GM23338 (cell line): ENCODE results near the gene FBRSL1. TPM values are rescaled to one million over a fixed set of nuclear protein-coding genes. Genes with fewer than 3 reads are reported as not detected.

Experiments used
- ATAC-seq: fragments of 200-7000 bp; cut with Tn5 transposase; 3 replicates; pipeline ENCODE4 v1.9.1; 2020
- DNase-seq: peaks from one replicate; pipeline ENCODE4 v3.0.0-alpha.2; 2015; ENCODE audit warnings: low spot score
- H2AFZ ChIP-seq: fragments of 200-600 bp; sonication (generic); 2 replicates; pipeline ENCODE4 v1.8.0; 2016; ENCODE audit warnings: antibody characterized with exemption, mild to moderate bottlenecking, moderate library complexity
- H3F3A ChIP-seq: fragments of 200-600 bp; sonication (generic); replicated peaks from 2 replicates; pipeline ENCODE4 v1.8.0; 2017; ENCODE audit warnings: antibody characterized with exemption, mixed run types, low read depth
- H3K27ac ChIP-seq: fragments of 200-600 bp; sonication (generic); 2 replicates; pipeline ENCODE4 v1.6.1; 2016; ENCODE audit warnings: low read depth
- H3K27me3 ChIP-seq: fragments of 200-600 bp; sonication (generic); 2 replicates; pipeline ENCODE4 v1.8.0; 2016; ENCODE audit warnings: mild to moderate bottlenecking, mixed run types, moderate library complexity; ENCODE audit not compliant: insufficient read depth
- H3K36me3 ChIP-seq: fragments of 200-600 bp; sonication (generic); 2 replicates; pipeline ENCODE4 v1.8.0; 2016; ENCODE audit warnings: mild to moderate bottlenecking; ENCODE audit not compliant: insufficient read depth
- H3K4me1 ChIP-seq: fragments of 200-600 bp; sonication (generic); 2 replicates; pipeline ENCODE4 v1.8.0; 2016; ENCODE audit warnings: mild to moderate bottlenecking, moderate library complexity; ENCODE audit not compliant: insufficient read depth
- H3K4me2 ChIP-seq: fragments of 200-600 bp; sonication (generic); 2 replicates; pipeline ENCODE4 v1.7.1; 2017; ENCODE audit warnings: mixed run types
- H3K4me3 ChIP-seq: fragments of 200-600 bp; sonication (generic); 2 replicates; pipeline ENCODE4 v1.6.1; 2016; ENCODE audit warnings: mixed run types
- H3K79me2 ChIP-seq: fragments of 200-600 bp; sonication (generic); replicated peaks from 2 replicates; pipeline ENCODE4 v1.8.0; 2017; ENCODE audit warnings: mild to moderate bottlenecking; ENCODE audit not compliant: insufficient read depth
- H3K9me2 ChIP-seq: fragments of 200-600 bp; sonication (generic); 2 replicates; pipeline ENCODE4 v1.8.0; 2017; ENCODE audit not compliant: insufficient read depth
- H4K20me1 ChIP-seq: fragments of 200-600 bp; sonication (generic); replicated peaks from 2 replicates; pipeline ENCODE4 v1.8.0; 2017; ENCODE audit warnings: mild to moderate bottlenecking; ENCODE audit not compliant: insufficient read depth
- H3K27ac Mint-ChIP-seq: 2 replicates; pipeline ENCODE4 v1.8.0; 2020; ENCODE audit warnings: inconsistent platforms, mild to moderate bottlenecking, moderate library complexity, mixed read lengths
- H3K27me3 Mint-ChIP-seq: 3 replicates; pipeline ENCODE4 v1.8.0; 2022; ENCODE audit warnings: low read depth, mild to moderate bottlenecking, moderate library complexity, mixed read lengths, inconsistent platforms; ENCODE audit not compliant: insufficient read depth, poor library complexity
- H3K36me3 Mint-ChIP-seq: 3 replicates; pipeline ENCODE4 v1.8.0; 2021; ENCODE audit warnings: low read depth, mild to moderate bottlenecking, inconsistent platforms, moderate library complexity, mixed read lengths
- H3K4me1 Mint-ChIP-seq: 3 replicates; pipeline ENCODE4 v1.8.0; 2020; ENCODE audit warnings: mild to moderate bottlenecking, inconsistent platforms, mixed read lengths
- H3K4me3 Mint-ChIP-seq: 3 replicates; pipeline ENCODE4 v1.8.0; 2021; ENCODE audit warnings: moderate library complexity, mild to moderate bottlenecking, inconsistent platforms, mixed read lengths
- H3K9me3 Mint-ChIP-seq: 3 replicates; pipeline ENCODE4 v1.8.0; 2020; ENCODE audit warnings: moderate library complexity, mild to moderate bottlenecking, inconsistent platforms, mixed read lengths
- CREB1 ChIP-seq: fragments of 250-450 bp; sonication (Bioruptor Pico); IDR thresholded peaks from 2 replicates; pipeline ENCODE4 v1.5.0; 2020; ENCODE audit warnings: low read depth, mild to moderate bottlenecking, moderate library complexity
- EZH2 ChIP-seq: fragments of 200-600 bp; sonication (generic); IDR thresholded peaks from one replicate; pipeline ENCODE4 v1.8.0; 2017; ENCODE audit warnings: antibody characterized with exemption, mild to moderate bottlenecking, low read depth; ENCODE audit not compliant: unreplicated experiment
- EZH2phosphoT487 ChIP-seq: fragments of 200-600 bp; sonication (generic); IDR thresholded peaks from one replicate; pipeline ENCODE4 v1.8.1; 2018; ENCODE audit warnings: antibody characterized with exemption; ENCODE audit not compliant: unreplicated experiment
- NANOG ChIP-seq: IDR thresholded peaks from 2 replicates; pipeline ENCODE4 v1.6.1; 2016; ENCODE audit warnings: antibody characterized with exemption, borderline replicate concordance
- REST ChIP-seq: IDR thresholded peaks from one replicate; pipeline ENCODE4 v1.6.1; 2018; ENCODE audit warnings: antibody characterized with exemption; ENCODE audit not compliant: unreplicated experiment
- STAT1 ChIP-seq: IDR thresholded peaks from one replicate; pipeline ENCODE4 v1.6.1; 2016; ENCODE audit warnings: antibody characterized with exemption; ENCODE audit not compliant: unreplicated experiment
- ZNF114 ChIP-seq: fragments of 250-450 bp; sonication (Bioruptor Pico); IDR thresholded peaks from 2 replicates; pipeline ENCODE4 v1.5.0; 2020; ENCODE audit warnings: mild to moderate bottlenecking, moderate library complexity
- ZNF331 ChIP-seq: fragments of 250-450 bp; sonication (Bioruptor Pico); IDR thresholded peaks from 2 replicates; pipeline ENCODE4 v1.5.0; 2020; ENCODE audit warnings: low read depth, mild to moderate bottlenecking, moderate library complexity
- ZNF462 ChIP-seq: fragments of 250-450 bp; sonication (Bioruptor Pico); IDR thresholded peaks from 2 replicates; pipeline ENCODE4 v1.5.0; 2020; ENCODE audit warnings: mild to moderate bottlenecking, moderate library complexity
- polyA plus RNA-seq: library from polyadenylated mRNA; unstranded; fragments of >200 nt; fragmentation: Nextera tagmentation; extraction: Ambion mirVana; gene quantifications from 2 replicates; pipeline ENCODE4 v1.2.1, GENCODE V29; 2016
- total RNA-seq: library from RNA; depleted of rRNA; stranded (reverse); fragments of >200 nt; shearing (Covaris generic); gene quantifications from 2 replicates; pipeline ENCODE4 v1.2.3, GENCODE V29; 2014
- TF ChIP-seq, protein P1 (sequence below): IDR thresholded peaks from 2 replicates; pipeline ENCODE4 v1.6.1; 2016; ENCODE audit warnings: antibody characterized with exemption
- TF ChIP-seq, protein P2 (sequence below), 2 experiments: fragments of 200-600 bp in 1 of 2; sonication (generic) in 1 of 2; conservative IDR thresholded peaks; 2 replicates each; pipeline versions ENCODE4 v1.5.1 to v1.6.1; 2016 to 2017; ENCODE audit warnings: antibody characterized with exemption in 2 of 2, low read depth in 2 of 2, mild to moderate bottlenecking in 2 of 2, moderate library complexity in 1 of 2

Gene FBRSL1
- total and polyA plus RNA-seq, 2 experiments from 2014 or later: 37.8 to 89.8 TPM

- no peak for TF ChIP-seq REST
Observed at GRCh38 chr12:132506328-132507160, 16.6 kb downstream of the FBRSL1 start (continued).

GRCh38 chr12:132507161-132507538 lies 17.2 kb downstream of the FBRSL1 start:
- ATAC-seq: no peak
- no peak overlapping the region for H3K4me3 ChIP-seq
- DNase-seq: no peak
- peaks cover 40% of the 10 kb centered on the region for H3K79me2 ChIP-seq
- peaks cover 23% of the 10 kb centered on the region for H4K20me1 ChIP-seq
- peak overlapping the region; percentile 26; the same call in 1 of the 2 replicates for H3K4me2 ChIP-seq
- no peaks in the 10 kb centered on the region for H3K9me3 Mint-ChIP-seq
- no peaks in the 10 kb centered on the region for H3K9me2 ChIP-seq
- no peaks in the 10 kb centered on the region for H3K36me3 ChIP-seq
- no peak overlapping the region for H3K4me3 Mint-ChIP-seq
- no peaks in the 10 kb centered on the region for H3K36me3 Mint-ChIP-seq
- peaks cover 16% of the 10 kb centered on the region for H3K27me3 Mint-ChIP-seq
- H3F3A ChIP-seq: no peaks in the 10 kb centered on the region
- H3K27ac Mint-ChIP-seq: no peak overlapping the region; the same call in 1 of the 2 replicates
- no peak overlapping the region for H2AFZ ChIP-seq
- peaks cover 16% of the 10 kb centered on the region; the same call in 1 of the 2 replicates for H3K4me1 ChIP-seq
- no peaks in the 10 kb centered on the region for H3K27me3 ChIP-seq
- peaks cover 25% of the 10 kb centered on the region for H3K4me1 Mint-ChIP-seq
- H3K27ac ChIP-seq: no peak overlapping the region
- TF ChIP-seq, protein P1, sequence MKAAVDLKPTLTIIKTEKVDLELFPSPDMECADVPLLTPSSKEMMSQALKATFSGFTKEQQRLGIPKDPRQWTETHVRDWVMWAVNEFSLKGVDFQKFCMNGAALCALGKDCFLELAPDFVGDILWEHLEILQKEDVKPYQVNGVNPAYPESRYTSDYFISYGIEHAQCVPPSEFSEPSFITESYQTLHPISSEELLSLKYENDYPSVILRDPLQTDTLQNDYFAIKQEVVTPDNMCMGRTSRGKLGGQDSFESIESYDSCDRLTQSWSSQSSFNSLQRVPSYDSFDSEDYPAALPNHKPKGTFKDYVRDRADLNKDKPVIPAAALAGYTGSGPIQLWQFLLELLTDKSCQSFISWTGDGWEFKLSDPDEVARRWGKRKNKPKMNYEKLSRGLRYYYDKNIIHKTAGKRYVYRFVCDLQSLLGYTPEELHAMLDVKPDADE: no peak
- TF ChIP-seq ZNF462 (no peak), CREB1 (CRISPR knock-in tag) (no peak), NANOG (no peak), ZNF114 (CRISPR knock-in tag) (no peak), EZH2phosphoT487 (no peak), EZH2 (no peak), STAT1 (no peak), ZNF331 (CRISPR knock-in tag) (no peak)
- TF ChIP-seq, protein P2, sequence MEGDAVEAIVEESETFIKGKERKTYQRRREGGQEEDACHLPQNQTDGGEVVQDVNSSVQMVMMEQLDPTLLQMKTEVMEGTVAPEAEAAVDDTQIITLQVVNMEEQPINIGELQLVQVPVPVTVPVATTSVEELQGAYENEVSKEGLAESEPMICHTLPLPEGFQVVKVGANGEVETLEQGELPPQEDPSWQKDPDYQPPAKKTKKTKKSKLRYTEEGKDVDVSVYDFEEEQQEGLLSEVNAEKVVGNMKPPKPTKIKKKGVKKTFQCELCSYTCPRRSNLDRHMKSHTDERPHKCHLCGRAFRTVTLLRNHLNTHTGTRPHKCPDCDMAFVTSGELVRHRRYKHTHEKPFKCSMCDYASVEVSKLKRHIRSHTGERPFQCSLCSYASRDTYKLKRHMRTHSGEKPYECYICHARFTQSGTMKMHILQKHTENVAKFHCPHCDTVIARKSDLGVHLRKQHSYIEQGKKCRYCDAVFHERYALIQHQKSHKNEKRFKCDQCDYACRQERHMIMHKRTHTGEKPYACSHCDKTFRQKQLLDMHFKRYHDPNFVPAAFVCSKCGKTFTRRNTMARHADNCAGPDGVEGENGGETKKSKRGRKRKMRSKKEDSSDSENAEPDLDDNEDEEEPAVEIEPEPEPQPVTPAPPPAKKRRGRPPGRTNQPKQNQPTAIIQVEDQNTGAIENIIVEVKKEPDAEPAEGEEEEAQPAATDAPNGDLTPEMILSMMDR (conservative IDR thresholded peaks at IDR 0.05; ENCODE audit: low read depth in 2 of 2): no peak
